Stimulated activated CD8-positive, alpha-beta memory T cell treated with anti-CD3 and anti-CD28 coated beads, Interleukin-12 subunit alpha, Interleukin-12 subunit beta, amount 100 ng/mL, for 24 hours (primary cell): ENCODE data around the gene PLEKHA8.
"Not testable (repeated sequence)": the region's sequence is repeated elsewhere in the genome, so short reads cannot be mapped to it uniquely, and the experiment has no call there.

Source experiments
- DNase-seq: peaks from one replicate; pipeline ENCODE4 v3.0.0-alpha.2; 2020; ENCODE audit errors: extremely low read depth

PLEKHA8 gene

GRCh38 chr7:30065746-30066145, 37.5 kb downstream of the PLEKHA8 start:
- no peak for DNase-seq

DNA sequence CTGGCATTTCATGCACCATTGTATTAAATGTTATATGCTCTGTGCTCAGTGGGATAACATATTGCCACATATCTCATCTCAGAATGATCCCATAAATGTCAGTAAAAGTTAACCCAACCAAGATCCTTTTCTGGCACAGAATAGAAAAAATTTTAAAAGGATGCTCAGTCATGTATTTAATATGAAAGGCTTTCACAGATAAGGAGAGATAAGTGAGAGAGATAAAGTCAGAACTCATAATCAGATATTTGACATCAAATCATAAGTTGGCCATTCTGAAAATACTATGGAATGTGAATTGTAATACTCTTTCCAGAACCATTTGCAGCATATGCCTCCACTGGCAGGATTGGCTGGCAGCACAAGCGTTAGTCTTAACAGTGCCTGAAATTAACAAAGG, 38.5 kb downstream of the PLEKHA8 start:
- no peak for DNase-seq

DNA sequence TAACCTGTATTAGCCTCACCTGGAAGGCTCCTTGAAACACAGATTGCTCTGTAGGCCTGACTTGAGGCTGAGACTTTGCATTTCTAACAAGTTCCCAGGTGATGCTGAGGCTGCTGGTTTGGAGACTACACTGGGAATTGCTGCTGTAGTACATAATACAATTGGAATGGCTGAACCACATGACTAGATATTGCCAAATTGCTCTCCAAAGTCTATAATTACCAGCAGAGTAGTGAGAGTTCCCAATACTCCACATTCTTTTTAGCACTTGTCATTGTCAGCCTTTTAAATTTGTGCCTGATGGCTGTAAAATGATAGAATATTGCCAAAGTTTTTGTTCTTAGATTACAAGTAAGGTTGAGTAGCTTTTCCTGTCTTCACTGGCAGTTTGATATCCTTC, 39.9 kb downstream of the PLEKHA8 start:
- no peak for DNase-seq

GRCh38 chr7:30069096-30069867, 41.1 kb downstream of the PLEKHA8 start:
- no peak for DNase-seq

DNA sequence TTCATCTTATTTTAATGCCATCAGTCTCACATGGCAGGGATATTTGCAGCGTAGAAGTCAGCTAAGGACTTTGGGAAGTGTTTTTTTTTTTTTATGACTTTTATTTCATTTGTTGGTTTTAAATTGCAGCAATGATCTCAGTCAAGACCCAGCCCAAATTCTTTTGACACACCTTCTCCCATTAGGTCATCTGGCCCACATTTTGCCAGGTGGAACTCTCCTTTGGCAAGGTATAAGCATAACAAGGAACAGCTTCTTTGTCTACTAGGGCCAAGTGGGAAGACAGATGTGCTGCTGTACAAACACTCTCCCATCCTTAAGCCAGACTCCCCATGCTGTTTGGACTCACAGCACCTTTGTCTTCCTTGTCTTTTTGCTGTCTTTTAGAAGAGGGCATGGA, 41.8 kb downstream of the PLEKHA8 start:
- DNase-seq: no peak

DNA sequence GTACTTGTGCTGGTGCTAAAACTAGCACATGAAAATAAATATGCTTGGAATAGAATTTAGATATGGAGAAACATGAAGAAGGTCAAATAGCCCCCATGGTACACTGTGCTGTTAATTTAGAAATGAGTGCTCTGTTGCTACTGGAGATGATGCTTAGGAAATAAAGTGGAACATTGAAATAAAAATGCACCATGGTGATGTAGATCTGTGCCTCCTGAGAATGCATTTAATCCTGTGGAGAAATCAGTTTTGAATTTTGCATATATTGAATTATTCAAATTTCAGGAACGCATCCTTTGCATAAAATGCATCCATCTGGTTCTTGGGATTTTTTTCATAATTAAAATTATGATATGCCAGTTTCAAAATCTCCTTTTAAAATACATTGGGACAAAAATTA, 44.5 kb downstream of the PLEKHA8 start:
- DNase-seq: no peak

DNA sequence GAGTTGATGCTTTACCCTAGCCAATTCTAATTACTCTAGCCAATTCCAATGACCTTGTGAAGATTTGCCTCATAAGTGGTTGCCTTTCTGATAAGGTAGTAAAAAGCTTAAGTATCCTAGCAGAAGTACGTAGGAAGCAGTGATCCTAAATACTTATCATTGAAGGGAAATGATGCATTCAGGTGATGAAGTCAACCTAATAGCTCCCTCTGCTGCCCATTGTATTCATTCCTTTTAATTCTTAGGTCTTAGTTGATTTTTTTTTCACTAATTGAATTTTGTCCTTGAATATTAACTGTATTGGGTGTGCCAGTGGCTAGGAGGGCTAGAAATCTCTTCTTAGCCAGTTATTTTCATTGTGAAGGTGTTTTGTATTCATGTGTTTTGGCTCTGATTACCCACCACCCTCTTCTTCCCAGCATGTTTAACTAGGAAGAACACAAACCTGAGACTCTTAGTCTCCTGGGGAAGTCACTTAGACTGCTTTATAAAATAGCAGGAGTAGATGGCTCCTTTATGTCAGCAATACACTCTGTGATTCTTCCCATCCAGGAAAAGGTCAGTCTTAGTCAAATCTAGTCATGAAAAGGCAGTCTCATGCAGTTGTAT, 46.3 kb downstream of the PLEKHA8 start:
- no peak for DNase-seq

DNA sequence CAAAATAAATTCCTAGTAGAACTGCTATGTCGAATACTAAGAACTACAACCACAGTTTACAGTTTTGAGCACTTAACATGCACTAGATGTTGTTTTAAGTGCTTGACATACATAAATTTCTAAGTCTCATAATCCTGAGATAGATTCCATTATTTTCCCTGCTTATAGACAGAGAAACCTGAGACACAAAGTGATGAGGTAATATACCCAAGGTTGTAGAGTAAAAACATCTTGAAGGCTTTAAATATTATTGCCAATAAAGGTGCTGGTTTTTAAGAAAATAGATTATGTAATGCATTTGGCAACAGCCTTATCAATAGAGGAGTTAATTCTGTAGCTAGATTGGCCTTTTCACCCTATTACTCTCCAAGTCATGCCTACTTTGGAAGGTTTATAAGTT, 48.2 kb downstream of the PLEKHA8 start:
- no peak for DNase-seq

DNA sequence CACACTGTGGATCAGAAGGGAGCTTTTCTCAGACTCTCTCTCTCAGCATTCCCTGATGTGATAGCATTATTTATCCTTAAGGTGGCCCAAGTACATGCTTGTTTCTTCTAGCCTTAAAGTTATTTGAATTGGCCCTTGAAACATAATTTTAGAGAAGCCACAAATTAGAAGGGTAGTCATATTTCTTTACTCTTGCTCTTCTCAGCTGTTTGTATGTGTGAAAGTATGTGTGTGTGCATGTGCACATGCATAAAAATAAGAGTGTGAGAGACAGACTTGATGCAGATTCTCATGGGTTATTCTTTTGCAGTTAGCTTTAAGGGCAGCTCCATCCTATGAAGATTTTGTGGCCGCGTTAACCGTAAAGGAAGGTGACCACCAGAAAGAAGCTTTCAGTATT, 50.1 kb downstream of the PLEKHA8 start:
- DNase-seq: no peak

DNA sequence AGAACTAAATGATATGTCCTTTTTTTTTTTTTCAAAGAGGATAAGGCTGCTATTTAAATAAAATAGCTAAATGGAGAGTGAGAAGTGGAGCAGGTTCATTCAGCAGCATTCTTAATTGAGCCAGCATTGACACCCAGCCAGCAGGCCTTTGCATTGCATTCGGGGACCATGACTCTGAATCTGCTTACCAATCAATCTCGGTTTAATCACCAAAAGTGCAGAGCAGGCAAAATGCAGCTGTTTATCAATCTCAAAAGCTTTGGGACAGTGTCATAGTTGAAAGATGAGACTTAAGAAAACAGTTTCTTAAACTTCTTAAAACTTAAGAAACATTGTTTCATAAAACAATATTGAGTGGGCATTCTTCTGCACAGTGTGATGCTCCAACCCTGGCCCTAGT, 51.7 kb downstream of the PLEKHA8 start:
- DNase-seq: no peak

GRCh38 chr7:30080818-30081217, 52.6 kb downstream of the PLEKHA8 start:
- no peak for DNase-seq

DNA sequence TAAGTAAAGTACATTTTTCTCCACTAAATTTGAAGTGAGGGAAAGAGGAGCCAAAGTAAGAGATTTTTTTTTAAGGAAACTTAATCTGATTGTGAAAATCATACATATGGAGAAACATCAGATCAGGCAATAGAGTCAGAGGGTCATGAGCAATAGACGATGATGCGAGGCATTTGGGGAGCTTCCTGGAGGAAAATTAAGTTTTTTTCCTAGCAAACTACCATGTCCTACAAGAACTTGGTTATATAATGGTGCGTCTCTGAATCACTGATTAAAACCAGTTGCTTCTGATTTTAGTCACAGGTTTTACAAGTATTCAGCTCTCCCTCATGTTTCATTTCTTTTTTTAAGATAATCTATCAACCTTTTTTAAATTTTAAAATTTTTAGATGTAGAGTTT, 54.5 kb downstream of the PLEKHA8 start:
- no peak for DNase-seq

GRCh38 chr7:30083334-30083733, 55.1 kb downstream of the PLEKHA8 start:
- DNase-seq: no peak

GRCh38 chr7:30084212-30084611, 56.0 kb downstream of the PLEKHA8 start:
- DNase-seq: no peak

- DNase-seq: no peak
Observed at GRCh38 chr7:30086529-30086928, 58.3 kb downstream of the PLEKHA8 start.

GRCh38 chr7:30087371-30087770, 59.2 kb downstream of the PLEKHA8 start:
- no peak for DNase-seq

DNA sequence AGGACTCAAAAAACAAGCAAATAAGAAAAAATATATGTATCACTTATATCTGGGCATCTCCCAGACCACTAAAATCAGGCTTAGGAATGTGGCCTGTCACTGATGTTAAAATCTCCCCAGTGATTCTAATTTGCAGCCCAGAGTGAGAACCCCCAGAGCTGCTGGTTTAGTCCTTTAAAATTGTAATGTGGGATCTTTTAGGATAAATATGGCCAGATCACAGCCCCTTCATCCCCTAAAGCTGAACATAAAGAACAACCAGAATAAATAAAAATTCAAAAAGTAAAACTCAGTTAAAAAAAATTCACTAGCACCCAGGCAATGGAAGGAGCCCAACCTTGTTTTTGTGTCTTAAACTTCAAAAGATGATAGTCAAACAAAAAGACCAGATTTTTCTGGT, 60.1 kb downstream of the PLEKHA8 start:
- DNase-seq: no peak

GRCh38 chr7:30090111-30090510, 61.9 kb downstream of the PLEKHA8 start:
- no peak for DNase-seq

- no peak for DNase-seq
Observed at GRCh38 chr7:30091491-30091912, 63.3 kb downstream of the PLEKHA8 start.

GRCh38 chr7:30091987-30092386, 63.8 kb downstream of the PLEKHA8 start:
- DNase-seq: no peak

DNA sequence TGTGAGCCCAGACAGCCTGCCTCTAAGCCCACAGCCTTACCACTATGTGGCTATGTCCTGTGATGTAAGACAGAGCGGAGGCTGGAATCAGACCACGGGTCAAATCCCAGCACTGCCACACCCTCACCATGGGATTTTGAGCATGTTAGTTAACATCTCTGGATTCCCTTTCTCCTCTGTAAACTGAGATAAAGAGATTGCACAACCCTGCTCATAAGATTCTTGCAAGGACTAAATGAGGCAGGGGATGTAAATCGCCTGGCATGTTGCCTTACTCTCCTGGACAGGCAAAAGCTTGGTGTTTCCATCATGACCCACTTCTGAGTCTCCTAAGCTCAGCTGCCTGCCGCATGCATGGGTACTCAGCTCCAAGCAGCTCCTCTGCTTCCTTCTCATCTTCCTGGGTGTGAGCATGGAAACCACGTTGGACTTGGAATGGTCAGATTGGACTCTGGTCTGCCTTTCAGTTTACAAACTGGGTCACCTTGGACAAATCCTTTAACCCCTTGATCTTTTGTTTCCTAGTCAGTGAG, 65.3 kb downstream of the PLEKHA8 start:
- DNase-seq: no peak

GRCh38 chr7:30098599-30098998, 70.4 kb downstream of the PLEKHA8 start:
- DNase-seq: not testable (repeated sequence)

DNA sequence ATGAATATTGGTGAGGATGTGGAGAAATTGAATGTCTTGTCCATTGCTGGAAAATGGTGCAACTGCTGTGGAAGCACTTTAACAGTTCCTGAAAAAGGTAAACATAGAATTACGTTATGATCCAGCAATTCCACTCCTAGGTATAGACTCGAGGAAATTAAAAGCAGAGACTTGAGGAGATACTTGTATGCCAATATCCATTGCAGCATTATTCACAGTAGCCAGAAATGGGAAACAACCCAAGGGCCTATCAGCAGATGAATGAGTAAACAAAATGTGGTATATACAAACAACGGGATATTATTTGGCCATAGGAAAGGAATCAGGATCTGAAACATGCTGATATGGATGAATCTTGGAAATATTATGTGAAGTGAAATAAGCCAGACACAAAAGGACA, 74.1 kb downstream of the PLEKHA8 start:
- no peak for DNase-seq
